ENCODE results near the gene SEC14L5. TPM values are rescaled to one million over a fixed set of nuclear protein-coding genes. Genes with fewer than 3 reads are reported as not detected.

The SEC14L5 gene
- polyA plus RNA-seq (ENCODE audit: insufficient read length in 4 of 4) = under 1 TPM; 0.14 to 0.30 (median 0.17) TPM

DNA sequence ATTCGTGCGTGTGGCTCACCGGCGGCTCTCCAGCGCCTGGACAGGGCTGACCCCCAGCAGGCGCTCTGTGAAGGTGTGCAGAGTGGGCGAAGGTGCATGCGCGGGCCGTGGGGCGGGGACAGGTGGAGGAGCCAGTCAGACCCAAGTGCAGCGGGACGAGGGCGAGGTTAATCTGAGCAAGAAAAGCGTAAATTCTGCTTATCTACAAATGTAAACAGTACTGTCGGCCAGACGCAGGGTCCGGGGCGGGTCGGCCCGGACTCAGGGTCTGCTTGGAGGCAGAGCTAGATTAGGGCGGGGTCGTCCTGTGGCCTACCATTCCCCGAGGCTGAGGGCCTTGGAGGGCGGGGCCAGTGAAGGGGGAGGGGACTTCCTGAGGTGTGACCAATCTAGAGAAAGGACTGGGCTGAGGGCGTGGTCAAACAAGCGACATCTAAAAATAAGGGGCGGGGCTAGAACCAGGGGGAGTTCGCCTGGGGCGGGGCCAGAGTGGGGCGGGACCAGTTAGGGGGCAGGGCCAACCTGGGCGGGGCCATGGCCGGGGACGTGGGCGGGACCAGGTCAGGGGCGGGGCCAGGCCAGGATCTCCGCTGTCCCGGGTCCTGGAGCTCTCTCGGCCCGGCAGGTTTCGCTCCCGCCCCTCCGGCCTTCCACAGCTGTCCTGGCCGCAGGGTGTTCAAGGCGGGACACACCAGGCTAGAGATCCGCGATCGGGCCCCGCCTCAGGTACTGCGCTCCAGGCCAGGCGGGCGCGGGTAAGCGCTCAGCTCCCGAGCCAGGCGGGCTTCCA is at the start of gene SEC14L5:
Gene SEC14L5 (plus strand): TSS at position 611 of the 790 bp plus-strand sequence. CDS start 994 bp downstream, outside the sequence.
- peak; percentile 77 to 92 (median 86) for DNase-seq (ENCODE audit: low read depth in 4 of 4, low spot score in 2 of 4)

DNA sequence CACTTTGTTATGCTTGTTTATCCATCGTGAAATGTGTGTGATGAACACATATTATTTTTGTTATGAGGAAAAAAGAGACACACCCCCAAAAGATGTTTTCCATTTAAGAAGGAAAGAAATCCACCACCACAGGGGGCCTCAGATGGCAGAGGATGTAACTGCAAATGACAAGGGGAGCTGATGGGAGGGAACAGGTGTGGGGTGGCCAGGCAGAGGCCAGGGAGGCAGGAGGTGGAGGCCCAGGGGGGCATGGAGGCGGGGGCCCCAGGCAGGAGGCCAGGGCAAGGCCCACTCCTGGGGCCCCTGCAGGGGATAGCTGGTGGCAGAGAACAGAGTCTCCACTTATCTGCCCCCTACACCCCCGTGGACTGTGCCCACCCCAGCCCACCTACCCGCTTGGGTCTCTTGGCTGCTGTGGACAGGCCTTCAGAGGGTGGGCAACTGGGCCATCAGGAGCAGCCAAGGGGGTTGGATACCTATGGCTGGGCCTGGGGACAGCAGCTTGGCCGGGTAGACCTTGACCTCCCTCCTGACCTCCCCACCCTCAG is 49.2 kb upstream of the SEC14L5 start:
- no peak for DNase-seq (ENCODE audit: low read depth in 4 of 4, low spot score in 2 of 4)

DNA sequence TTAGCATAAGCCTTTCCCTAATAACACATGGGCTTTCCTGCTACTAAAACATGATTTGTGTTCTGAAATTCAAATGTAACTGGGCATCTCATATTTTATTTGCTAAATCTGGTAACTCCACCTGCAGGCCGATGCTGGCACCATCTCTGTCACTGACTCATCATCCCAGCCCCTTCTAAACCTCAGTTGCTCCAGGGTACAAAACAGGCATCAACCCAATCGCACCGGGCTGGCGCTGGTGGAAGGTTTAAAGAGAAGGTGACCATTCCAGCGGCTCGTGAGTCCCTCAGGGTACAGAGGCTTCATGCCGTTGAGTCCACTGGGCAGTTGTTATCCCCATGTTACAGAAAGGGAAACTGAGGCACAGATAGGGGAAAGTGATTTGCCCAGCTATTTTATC is 48.3 kb upstream of the SEC14L5 start:
- no peak for DNase-seq (ENCODE audit: low read depth in 4 of 4, low spot score in 2 of 4)

DNA sequence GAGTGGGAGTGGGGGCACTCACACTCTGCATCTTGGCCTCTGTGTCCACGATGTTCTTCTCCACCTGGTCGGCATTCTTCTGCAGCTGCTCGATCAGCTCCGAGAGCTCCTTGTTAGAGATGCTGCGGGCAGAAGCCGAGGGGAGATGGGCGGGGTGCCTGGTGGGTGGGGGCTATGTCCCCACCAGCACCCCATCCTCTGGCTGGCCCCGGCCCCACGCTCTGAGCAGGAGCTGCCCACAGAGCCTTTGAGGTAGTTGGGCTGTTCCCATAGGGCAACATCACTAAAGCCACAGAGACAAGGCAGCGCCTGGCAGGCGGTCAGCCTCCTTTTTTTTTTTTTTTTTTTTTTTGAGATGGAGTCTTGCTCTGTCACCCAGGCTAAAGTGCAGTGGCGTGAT is 47.3 kb upstream of the SEC14L5 start:
- no peak for DNase-seq (ENCODE audit: low read depth in 4 of 4, low spot score in 2 of 4)

DNA sequence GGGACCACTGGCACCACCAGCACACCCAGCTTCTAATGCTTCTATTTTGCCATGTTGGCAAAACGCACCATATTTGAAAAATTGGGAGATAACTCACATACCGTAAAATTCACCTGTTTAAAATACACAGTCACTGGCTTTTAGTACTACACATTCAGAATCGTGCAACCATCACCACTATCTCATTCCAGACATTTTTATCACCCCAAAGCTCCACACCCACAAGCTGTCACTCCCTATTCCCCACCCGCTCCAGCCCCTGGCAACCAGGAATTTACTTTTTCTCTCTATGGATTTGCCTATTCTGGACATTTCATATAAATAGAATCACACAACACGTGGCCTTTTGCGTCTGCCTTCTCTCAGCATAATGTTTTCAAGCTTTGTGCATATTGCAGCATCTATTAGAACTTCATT is 46.2 kb upstream of the SEC14L5 start:
- no peak for DNase-seq (ENCODE audit: low read depth in 4 of 4, low spot score in 2 of 4)

DNA sequence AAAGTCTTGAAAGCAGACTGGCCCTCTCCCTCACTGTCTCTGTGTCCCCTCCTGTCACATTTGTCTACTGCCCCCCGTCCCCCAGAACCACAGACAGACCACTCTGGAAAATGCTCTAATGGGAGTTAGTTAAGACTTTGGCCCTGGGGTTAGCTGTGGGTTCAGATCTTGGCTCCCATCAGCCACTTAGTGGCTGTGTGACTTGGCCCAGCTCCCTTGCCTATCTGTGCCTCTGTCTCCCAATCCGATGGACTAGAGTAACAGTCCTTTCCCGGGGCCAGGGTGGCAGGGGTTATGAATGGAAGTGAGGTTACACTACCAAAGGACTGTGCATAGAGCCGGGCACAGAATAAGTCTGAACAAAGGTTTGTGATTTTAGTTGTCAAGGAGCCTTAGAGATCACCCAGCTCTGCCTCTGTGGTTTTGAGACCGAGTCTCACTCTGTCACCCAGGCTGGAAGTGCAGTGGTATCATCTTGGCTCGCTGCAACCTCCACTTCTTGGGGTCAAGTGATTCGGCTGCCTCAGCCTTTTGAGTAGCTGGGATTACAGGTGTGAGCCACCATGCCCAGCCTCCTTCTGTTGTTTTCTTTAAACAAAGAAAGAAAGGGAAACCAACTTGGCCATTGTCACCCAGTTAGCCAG is 44.9 kb upstream of the SEC14L5 start:
- DNase-seq (ENCODE audit: low read depth in 4 of 4, low spot score in 2 of 4) = no peak

DNA sequence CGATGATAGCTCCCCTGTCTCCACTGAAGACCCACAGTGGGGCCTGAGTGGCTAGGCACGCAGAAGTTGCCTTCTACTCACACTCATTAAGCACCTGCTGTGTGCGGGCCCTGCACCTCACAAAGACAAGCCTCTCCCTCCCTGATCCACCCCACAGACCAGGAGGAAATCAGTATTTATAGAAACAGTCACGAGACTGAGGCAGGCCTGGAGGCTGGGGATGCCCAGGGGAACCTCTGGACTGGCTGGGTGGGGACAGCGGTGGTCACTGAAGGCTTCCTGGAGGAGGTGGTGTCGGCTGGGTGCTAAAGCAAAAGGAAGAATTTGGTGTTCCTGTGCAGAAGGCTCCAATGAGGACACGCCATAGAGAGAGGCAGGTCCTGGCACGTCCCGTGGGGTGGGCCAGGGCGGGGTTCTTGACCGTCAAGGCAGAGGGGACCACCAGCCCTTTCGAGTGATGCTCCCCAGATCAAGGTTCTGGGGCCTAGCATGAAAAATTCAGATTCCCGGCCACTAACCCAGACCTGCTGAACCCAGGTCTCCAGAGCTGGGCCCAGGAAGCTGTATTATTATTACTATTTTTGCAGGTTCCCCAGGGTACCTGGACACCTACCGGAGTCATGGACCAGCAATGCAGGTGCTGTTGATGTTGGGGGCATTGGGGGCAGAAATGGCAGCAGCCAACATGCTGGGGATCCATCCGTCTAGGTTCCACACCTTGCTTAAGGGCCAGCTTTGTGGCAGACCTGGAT is 44.2 kb upstream of the SEC14L5 start:
- DNase-seq (ENCODE audit: low read depth in 4 of 4, low spot score in 2 of 4) = no peak

DNA sequence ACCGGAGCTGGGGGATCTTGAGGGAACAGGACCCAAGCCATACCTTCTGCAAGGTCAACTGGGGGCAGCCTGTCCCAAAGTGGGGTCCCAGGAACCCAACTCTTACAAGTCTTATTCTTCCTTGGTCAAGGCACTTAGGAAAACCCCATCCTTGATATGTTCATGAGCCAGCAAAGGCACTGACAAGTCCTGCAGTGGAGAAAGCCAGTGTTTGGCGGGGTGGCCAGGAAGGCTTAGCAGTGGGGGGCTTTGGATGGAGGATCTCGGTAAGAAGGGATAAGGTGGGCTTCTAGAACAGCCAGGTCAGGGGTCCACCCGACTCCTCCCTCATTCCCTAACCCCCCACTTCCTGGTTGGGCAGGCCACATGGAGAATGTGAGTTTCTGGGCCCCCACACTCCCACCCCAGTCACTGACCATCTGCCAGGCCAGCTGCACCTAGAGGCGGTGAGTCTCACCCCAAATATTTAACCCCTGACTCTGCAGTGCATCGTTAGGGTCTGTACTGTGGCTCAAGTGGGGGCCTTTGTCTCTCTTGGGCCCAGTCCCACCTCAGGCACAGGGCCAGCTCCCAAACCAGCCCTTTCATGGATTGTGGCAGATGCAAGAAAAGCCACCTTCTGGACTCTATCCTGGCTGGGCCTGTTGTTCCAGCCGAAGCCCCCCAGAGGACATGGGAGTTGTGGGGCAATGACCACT is 43.5 kb upstream of the SEC14L5 start:
- DNase-seq (ENCODE audit: low read depth in 4 of 4, low spot score in 2 of 4) = no peak

DNA sequence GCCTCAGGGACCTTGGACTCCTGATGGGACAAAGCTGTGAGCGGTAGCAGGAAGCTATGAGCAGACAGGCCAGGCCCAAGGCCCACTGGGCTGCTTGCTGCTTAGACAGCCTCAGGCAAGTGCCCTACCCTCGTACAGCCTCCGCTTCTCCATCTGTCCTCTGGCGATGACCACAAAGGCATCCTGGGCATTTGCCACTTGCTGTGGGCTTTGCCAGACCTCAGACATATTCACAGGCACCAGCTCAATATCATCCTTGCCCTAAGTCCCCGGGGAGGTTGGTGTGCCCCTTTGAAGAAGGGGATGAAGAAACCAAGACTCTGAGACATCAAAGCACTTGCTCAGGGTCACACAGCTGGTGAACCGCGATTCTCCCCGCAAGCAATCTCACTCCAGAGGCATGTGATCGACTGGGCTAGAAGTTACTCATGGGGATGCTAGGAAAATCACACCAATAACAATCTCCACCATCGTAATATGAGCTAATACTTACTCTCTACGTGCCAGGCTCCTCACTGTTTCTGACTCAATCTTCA is 42.8 kb upstream of the SEC14L5 start:
- no peak for DNase-seq (ENCODE audit: low read depth in 4 of 4, low spot score in 2 of 4)

DNA sequence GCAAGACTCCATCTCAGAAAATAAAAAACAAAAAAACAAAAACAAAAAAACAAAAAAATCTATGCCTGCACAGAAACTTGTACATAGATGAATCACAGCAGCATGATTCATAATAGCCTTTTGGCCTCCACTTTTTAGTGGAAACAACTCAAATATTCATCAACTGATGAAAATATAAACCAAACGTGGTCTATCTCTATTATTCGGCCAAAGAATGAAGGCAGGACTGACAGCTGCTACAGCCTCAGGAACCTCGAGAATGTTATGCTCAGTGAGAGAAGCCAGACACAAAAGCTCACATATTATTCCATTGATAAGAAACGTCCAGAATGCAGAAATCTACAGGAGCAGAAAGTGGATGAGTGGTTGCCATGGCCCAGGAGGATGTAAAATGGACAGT is 41.0 kb upstream of the SEC14L5 start:
- no peak for DNase-seq (ENCODE audit: low read depth in 4 of 4, low spot score in 2 of 4)

DNA sequence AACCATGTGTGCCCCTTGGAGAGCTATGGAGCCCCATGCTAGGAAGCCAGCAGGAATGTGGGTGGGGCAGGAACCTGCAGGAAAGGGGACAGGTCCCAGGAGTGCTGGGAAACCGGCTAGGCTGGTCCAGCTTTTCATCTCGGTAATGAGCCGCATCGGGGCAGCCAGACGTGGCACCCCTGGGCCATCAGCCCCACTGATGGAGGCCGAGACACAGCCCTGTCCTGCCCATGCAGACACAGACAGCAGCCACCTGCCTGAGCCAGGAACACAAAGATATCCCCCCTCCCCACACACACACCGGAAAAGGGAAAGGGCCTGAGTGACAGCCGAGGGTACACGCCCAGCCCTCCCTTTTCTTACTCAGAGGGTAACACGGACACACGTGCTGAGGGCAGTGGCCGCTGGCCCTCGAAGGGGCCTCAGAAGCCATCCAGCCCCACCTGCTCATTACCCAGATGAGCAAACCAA is 39.3 kb upstream of the SEC14L5 start:
- DNase-seq (ENCODE audit: low read depth in 4 of 4, low spot score in 2 of 4) = no peak

DNA sequence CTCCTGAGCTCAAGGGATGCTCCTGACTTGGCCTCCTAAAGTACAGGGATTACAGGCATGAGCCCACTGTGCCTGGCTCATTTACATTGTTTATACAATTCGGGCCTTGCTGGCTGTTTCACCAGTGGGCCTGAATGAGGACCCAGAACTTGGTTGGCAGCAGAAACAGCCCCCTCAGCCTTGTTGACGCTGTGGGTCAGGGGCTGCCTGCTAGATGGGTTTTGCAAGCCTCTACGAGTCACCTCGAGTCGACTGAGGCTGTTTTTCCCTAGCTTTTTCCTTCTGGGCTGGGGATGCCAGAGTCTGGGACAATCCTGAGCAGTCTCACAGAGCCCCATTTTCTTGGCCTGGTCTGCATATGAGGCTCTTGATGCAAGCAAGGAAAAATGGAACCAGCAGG is 37.3 kb upstream of the SEC14L5 start:
- no peak for DNase-seq (ENCODE audit: low read depth in 4 of 4, low spot score in 2 of 4)

DNA sequence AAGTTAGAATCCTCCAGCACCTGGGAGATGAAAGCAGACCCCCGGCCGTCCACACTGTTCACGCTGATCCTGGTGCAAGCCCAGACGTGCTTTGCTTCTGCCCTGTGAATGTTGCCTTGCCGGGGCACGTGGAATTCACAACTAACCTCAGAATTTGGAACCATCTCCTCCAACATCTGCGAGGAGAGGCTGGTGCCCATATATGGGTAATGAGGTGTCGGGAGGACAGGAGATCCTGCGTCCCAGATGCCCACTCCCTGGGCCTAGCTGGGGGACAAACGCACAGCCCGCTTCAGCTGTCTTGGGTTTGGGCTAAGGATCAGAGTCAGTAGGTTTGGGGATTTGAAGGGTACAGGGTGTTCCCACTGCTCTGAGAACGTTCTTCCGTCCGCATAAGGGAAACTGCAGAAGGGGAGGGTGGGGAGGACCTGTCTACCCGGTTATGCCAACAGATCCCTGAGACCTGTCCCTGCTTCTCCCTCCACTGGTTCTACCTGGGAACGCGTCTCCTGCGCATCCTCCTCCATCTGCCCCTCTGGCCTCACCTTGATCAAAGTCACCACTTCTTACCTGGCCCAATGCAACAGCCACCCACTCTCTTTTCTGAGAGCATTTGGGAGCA is 35.3 kb upstream of the SEC14L5 start:
- no peak for DNase-seq (ENCODE audit: low read depth in 4 of 4, low spot score in 2 of 4)

DNA sequence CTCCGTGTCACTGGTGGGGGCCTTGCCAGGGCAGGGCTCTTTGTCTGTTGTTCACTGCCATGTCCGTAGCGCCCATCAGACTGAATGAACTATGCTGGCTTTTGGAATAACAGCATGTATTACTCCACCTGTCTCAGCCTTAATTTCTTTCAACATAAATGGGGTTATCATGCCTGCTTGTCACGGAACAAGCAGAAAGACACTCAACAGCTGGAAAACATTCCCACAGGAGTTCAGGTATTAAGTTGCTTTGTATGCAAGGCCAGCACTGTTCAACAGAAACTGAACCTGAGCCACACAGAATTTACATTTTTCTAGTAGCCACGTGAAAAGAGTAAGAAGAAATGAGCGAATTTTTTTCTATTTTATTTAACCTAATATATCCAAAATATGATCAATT is 34.3 kb upstream of the SEC14L5 start:
- DNase-seq (ENCODE audit: low read depth in 4 of 4, low spot score in 2 of 4) = no peak

DNA sequence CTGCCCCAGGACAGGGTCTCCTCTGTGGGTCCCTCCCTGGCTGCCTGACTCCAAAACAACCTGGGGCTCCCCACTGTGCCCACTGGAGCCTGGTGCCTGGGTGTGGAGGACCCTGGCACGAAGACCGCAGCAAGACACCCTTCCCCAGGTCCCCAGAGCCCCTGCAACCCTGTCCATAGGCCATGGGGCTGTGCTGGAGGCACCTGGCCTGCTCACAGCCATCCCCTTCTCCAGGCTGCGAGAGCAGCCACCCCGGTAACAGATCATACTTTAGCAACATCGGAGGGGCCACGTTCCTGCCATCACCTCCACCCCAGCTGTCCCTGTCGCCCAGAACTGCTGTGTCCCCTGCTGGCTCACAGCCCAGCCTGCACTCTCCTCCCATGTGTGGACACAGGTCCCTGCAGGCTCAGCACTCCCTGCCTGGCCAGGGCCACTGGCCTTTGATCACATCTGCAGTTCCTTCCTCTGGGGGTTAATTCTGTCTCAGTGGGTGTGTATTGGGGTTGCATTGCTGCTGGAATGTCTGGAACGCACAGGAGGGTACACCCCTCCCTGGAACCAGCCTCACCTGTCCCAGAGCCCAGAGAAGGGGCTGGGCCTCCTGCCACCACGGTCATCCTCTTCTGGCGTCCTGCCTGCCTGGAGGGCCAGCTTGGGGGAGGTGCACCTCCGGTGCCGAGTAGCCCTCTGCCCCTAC is 33.4 kb upstream of the SEC14L5 start:
- DNase-seq (ENCODE audit: low read depth in 4 of 4, low spot score in 2 of 4) = no peak

DNA sequence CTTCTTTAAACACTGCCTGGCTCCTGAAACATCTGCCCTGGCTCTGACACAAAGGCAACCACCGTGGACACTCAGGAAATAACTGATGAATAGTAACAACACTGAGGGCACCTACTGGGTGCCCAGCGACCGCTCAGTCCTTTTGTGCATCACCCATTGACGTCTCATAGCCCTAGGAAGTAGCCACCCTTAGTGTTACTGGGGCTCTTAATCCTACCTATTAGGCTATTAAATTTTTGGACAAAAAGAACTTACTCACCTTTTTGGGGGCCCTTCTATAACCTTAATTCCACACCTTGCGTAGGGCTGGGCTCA is 32.9 kb upstream of the SEC14L5 start:
- no peak for DNase-seq (ENCODE audit: low read depth in 4 of 4, low spot score in 2 of 4)

DNA sequence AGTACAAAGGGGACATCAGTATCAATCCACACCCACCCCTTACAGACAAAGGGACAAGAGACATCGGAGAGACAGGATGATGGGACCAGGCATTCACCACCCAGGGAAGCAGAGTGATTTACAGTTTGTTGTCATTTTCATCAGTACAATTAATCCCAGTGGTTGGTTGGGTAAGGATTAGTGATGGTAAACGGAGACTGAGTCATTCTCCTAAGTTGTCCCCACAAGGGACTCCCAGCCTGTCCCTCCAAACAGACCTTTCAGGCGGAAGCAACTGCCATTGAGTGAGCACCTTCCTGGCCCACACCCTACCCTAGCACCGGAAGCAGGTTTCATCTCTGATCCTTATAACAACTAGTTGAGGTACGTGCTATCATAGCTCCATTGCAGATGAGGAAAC is 32.3 kb upstream of the SEC14L5 start:
- DNase-seq (ENCODE audit: low read depth in 4 of 4, low spot score in 2 of 4) = no peak

DNA sequence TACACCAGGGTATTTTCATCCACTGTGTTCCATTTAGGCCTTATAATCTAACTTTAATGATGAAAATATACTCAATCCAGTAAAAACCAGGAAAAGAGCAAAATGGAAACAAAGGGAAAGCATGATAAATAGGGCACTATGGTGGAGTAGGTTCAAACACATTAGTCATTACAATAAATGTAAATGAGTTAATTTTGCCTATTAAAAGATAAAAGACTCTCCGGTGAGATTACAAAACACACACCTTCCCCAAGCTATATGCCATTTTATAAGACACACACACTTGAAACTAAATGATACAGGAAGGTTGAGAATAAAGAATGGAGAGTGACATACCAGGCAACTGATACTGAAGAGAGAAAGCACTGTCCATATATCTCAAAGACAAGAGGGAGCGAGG is 31.2 kb upstream of the SEC14L5 start:
- no peak for DNase-seq (ENCODE audit: low read depth in 4 of 4, low spot score in 2 of 4)

DNA sequence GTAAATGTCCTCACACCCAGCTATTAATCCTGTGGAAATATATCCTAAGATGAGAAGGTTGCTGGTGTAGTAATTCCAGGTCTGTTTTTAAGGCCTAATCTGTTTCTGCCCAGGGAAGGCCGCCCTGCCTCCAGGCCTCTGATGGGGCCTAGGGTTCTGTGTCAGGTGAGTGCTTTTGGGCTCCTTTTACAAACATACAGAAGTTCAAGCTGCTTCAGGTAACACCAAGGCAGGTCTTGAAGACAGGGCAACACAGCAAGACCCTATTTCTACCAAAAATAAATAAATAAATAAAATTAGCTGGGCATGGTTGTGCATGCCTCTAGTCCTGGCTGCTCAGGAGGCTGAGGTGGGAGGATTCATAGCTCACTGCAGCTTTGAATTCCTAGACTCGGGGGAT is 30.5 kb upstream of the SEC14L5 start:
- DNase-seq (ENCODE audit: low read depth in 4 of 4, low spot score in 2 of 4) = no peak

Measured in left renal cortex interstitium (tissue), 4 donors.